HuH-7.5 (cell line): Measurements from ENCODE around the gene RMI2.

Source experiments
- DNase-seq: peaks from one replicate; pipeline ENCODE4 v3.0.0; 2011; ENCODE audit warnings: low spot score

Gene RMI2

DNA sequence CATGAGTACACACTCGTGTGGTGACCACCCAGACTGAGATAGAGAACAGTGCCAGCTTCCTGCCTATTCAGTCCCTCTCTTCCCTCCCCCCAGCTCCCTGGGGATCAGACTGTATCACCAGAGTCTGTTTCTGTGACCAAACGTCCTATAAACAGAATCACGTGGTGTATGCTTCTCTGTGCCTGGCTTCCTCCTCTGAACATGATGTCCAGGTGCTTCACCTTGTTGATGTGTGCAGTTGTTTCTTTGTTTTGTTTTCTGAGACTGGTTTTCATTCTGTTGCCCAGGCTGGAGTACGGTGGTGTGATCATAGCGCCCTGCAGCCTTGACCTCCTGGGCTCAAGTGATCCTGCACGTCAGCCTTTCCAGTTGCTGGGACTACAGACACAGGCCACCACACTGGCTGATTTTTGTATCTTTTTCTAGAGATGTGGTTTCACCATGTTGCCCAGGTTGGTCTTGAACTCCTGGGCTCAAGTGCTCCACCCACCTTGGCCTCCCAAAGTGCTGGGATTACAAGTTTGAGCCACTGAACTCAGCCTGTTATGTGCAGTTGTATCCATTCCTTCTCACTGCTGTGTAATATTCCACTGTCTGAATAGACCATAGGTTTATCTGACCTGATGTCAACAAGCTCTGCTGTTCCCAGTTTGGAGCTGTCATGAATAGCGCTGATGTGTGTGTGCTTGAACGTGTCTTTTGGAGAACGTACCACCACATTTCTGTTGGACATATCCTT is 35.2 kb upstream of the RMI2 start:
- no peak for DNase-seq

DNA sequence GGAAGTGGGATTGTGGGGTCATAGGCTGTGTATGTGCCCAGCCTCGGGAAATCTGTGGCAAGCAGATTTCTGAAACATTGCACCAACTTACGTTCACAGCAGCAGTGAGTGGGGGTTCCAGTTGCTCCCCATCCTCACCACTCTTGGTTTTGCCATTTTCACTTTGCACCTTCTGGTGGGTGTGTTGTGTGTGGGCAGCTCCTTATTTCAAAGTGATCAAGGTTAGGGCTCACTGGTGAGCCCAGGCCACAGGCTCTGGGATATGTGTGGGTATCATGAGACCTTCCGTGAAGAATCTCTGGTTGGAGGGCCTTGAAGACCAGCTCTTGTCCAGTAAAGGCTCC is 34.7 kb upstream of the RMI2 start:
- no peak for DNase-seq

- DNase-seq = no peak
These were observed 34.2 kb upstream of the RMI2 start for GRCh38 chr16:11310997-11311561.

DNA sequence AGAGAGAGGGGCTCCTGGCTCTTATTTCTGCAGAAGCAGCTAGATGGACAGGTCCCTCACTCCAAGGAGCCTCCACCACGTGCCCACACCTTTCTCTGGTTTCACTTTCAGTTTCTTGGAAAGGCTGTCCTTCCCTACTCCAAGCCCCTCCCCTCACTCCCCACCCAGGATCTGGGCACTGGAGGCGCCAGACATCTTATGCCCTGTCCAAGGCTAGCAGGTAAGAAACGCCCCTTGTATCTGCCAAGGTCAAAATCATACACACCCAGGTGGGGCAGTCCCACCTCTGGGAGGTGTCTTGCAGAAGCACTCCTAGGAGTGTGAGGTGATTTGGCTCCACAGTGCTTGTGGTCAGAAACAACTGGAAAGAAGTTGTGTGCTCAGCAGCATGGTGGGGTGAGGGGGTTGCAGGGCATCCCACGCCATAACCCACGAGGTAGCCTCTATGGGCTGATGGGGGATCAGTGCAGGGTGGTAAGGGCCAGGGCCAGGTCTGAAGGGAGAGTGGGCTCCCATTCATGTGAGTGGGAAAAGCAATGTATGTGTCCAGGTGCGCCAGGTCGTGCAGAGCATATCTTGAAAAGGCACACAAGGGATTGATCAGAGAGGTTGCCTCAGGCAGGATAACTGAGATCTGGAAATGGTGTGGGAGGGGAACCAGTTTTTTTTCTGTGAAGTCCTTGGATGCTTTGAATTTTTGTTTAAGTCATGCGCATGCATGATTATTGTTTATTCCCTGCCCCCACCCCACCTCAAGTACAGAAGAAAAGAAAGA is 32.4 kb upstream of the RMI2 start:
- peak; percentile 44 for DNase-seq

DNA sequence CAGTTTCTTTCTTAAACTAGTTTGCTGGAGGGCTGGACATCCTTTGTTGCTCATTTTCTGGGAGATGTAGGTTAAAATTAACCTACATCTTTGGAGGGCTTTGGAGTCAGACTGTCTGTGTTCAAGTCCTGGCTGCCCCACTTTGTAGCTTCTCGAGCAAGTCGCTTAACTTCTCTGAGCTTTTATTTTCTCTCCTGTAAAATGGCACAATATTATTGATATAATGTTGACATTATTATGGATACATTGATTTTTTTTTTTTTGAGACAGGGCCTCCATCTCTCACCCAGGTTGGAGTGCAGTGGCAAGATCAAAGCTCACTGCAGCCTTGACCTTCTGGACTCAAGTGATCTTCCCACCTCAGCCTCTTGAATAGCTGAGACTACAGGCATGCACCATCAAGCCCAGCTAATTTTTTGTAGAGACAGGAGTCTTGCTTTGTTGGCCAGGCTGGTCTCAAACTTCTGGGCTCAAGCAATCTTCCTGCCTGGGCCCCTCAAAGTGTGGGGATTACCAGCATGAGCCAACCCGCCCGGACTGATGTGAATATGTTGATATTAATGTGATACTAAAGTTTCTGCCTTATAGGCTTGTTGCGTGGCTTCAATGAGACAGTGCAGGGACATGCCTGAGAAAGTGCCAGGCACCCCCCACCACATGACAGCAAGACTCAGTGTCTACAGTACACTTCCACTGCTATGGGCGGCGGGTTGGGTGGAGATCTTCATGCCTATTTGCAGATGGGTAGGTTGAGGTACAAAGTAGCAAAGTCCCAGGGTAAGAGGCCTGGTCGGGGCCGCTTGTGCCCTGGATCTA is 31.6 kb upstream of the RMI2 start:
- DNase-seq = no peak

- DNase-seq = no peak
These were observed 30.9 kb upstream of the RMI2 start for GRCh38 chr16:11314309-11314894.

GRCh38 chr16:11315510-11315909 is 29.7 kb upstream of the RMI2 start:
- DNase-seq = no peak

GRCh38 chr16:11316331-11317015 is 28.8 kb upstream of the RMI2 start:
- no peak for DNase-seq

DNA sequence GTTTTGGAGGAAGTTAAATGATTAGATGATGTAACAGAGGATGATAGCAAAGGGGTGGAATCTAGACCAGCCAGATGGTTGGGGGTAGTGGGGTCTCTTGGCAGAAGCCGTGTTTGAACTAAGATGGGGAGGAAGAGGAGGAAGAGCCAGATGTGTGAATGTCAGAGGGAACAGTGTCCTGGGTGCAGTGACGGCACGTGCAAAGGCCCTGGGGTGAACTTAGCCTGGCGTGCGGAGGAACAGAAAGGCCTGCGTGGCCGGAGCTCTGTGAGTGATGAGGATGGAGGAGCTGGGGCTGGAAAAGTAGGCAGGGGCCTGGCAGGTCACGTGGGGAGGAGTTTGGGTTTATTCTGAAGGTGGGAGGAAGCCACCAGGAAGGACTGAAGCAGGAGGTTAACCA is 26.4 kb upstream of the RMI2 start:
- DNase-seq = no peak

DNA sequence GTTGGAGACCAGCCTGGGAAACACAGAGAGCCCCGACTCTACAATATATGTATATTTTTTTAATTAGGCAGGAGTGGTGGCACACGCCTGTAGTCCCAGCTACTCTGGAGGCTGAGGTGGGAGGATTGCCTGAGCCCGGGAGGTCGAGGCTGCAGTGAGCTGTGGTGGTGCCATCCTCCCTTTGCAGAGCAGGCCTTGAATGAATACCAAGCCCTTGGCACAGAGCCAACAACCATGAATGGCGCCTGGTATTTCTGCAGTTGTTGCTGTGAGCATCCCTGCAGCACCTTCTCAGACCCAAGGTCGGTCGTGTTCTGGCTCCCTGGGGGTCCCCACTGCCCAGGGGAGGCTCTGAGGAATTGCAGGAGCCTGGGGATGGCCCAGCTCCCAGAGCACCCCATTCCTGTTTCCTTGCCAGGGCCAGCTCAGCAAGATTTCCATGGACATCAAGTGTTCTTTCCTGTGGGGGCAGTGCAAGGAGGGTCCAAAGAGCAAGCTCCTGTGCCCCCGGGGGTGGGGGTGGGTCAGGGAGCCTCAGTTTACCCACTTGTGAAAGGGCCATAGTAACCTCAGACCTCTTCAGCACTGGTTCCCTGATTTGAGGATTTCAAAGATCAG is 25.6 kb upstream of the RMI2 start:
- no peak for DNase-seq

DNA sequence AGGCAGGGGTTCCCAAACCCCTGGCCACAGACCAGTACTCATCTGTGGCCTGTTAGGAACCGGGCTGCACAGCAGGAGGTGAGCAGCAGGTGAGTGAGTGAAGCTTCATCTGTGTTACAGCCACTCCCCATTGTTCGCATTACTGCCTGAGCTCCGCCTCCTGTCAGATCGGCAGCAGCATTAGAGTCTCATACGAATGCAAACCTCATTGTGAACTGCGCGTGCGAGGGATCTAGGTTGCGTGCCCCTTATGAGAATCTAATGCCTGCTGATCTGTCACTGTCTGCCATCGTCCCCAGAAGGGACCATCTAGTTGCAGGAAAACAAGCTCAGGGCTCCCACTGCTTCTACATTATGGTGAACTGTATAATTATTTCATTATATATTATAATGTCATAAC is 25.1 kb upstream of the RMI2 start:
- no peak for DNase-seq

GRCh38 chr16:11321662-11322061 is 23.6 kb upstream of the RMI2 start:
- no peak for DNase-seq

DNA sequence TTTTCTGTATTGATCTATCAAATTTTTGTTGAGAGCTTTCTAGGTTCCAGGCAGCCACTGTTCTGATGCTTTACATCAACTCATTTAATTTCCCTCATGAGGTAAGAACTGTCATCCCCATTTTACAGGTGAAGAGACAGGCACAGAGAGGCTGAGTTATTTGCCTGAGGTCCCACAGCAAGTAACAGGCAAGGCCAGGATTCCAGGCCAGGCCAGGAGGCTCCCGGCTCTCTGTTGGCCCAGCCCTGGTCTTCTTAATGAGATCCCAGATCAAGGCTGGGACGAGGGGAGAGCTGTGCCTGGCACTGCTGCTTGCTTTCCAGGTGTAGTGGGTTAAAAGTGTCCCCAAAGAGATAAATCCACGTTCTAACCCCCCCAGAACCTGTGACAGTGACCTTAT is 22.4 kb upstream of the RMI2 start:
- DNase-seq = no peak

DNA sequence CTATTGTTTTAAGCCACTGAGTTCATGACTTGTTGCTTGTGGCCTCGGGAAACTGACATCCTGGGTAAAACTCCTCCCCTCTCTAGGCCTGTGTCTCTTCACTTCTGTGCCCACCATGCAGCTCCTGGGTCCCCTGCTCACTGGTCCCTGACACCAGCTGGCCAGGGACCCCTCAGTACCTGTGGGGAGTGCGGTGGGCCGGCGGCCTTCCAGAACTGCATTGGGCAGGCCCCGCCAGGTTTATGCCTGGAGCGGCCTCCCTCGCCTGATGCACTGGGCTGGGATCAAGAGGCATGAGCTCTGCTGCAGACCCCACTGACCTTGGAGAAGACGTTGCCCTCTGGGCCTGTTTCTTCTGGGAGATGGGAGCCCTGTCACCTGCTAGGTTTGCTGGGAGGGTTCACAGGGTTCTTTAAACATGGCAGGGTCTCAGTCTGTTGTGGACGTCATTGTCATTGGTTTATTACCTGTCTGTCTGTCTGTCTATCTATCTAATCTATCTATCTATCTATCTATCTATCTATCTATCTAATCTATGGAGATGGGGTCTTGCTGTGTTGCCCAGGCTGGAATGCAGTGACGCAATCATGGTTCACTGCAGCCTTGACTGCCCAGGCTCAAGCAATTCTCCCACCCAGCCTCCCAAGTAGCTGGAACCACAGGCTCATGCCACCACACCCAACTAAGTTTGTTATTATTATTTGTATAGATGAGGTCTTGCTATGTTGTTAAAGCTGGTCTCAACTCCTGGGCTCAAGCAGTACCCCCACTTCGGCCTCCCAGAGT is 21.5 kb upstream of the RMI2 start:
- no peak for DNase-seq

- DNase-seq = no peak
These were observed 19.7 kb upstream of the RMI2 start for GRCh38 chr16:11325404-11326083.

GRCh38 chr16:11326084-11326736 is 19.0 kb upstream of the RMI2 start:
- DNase-seq = no peak

- DNase-seq = no peak
These were observed 18.5 kb upstream of the RMI2 start for GRCh38 chr16:11326737-11327276.

GRCh38 chr16:11327277-11328171 is 17.7 kb upstream of the RMI2 start:
- no peak for DNase-seq
